ENCODE data around the gene FST.

The FST gene, protein sequence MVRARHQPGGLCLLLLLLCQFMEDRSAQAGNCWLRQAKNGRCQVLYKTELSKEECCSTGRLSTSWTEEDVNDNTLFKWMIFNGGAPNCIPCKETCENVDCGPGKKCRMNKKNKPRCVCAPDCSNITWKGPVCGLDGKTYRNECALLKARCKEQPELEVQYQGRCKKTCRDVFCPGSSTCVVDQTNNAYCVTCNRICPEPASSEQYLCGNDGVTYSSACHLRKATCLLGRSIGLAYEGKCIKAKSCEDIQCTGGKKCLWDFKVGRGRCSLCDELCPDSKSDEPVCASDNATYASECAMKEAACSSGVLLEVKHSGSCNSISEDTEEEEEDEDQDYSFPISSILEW

DNA sequence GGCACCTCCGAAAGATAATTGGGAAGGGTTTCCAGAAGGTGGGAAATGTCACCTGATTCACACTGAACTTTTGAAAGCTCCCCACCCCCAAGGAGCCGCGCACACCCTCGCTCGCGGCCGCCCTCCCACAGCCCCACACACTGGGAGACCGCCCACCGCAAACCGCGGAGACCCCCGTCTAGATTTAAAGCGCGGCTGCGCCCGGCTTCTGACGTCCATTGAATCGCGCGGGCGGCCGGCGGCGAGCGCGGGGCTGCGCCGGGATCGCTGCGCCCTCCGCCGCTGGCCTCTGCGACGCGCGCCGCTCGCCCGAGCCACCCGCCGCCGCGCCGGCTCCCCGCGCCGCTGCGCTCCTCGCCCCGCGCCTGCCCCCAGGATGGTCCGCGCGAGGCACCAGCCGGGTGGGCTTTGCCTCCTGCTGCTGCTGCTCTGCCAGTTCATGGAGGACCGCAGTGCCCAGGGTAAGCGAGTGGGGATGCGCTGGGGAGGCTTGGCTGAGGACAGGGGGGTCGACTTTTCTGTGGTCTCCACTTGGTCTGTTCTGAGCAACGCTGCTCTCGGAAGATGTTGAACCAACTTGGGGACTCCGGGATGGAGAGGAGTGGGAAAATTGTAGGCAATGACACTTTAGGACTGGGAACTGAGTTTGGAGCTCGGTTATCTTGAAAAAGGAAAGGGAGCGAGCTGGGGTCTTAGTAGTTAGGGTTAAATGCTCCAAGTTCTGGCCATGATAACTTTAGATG lies at the start of gene FST:
TSS of gene FST (plus strand) at position 214 of the 743 bp plus-strand sequence. CDS start at position 377, 163 bp downstream.
- DNase-seq (ENCODE audit: low spot score): no peak

DNA sequence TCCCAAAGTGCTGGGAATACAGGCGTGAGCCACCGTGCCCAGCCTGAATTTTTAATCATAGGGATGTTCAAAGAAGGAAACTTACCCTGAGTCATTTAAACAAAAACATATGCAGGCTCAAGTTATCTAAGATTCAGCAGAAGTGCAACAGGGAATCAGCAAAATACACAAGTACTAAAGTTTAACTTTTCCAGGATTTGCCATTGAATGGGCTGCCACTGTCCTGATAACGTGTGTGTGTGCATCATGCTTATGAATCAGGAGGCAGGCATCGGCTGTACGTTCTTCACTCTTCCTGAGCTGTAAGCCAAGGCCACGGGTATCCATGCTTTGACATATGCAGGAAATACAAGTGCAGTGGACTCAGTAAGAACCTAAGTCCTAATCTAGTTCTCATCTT lies 48.8 kb upstream of the FST start:
- no peak for DNase-seq (ENCODE audit: low spot score)

DNA sequence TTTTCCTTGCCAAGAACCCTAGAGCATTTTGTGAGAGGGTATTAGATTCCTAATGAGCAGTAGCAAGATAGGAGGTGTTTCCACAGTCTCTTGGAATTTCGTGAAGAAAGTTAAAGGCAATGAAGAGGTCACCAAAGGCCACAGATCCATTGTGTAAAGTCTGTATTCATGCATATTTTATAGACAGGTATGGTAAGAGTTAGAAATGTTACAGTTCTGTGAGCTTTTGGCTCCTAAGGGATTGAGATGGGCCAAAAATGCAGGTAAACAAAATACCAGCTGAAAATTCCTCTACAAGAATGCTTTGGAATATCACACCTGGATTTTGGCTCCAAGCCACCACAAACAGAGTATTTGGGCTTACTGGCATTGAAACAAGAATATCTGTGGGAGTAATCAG lies 47.4 kb upstream of the FST start:
- DNase-seq (ENCODE audit: low spot score): no peak

DNA sequence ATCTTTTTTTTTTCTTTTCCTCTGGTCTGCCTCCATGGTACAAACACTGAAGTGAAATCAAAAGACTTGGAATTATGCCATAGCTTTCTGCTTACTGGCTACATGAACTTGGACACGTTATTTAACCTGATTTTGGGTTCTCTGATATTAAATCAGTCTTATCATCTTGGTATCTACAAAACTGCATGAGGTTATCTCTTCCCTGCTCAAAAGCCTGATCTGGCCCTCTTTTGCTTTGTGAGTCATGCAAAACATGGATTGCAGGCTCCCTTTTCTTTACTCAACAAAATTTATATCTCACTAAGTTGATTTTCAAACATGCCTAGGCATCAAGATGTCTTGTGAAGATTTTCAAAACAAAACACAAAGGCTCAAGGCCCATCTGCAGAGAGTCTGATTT lies 45.9 kb upstream of the FST start:
- DNase-seq (ENCODE audit: low spot score): no peak

DNA sequence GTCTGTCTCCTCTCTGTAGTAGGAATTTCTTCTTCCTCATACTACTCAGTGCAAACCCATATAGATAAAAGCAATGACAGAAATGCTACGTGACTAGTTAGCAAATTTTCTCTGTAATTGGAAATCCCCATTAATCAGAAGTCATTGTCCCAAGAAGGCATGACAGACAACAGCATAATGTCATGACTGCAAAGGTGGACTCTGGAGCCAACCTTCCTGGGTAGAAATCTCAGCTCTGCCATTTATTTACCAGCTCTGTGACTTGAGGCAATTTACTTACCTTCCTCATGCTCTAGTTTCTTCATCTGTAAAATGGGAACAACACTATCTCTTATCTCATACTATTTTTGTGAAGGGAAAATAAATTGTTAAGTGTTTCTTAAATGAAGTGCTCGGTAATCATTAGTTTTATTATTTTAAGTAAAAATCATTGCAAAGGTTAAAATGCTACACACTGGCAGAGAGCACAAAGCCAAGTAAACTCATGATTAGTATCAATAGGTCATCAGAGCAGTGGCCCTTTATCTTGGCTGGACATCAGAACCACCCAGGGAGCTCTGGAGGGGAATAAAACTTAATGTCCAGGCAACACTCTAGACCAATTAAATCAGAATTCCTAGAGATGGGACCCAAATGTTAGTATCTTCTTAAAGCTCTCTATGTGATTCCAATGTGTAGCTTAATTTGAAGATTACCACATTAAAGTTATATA lies 43.8 kb upstream of the FST start:
- no peak for DNase-seq (ENCODE audit: low spot score)

DNA sequence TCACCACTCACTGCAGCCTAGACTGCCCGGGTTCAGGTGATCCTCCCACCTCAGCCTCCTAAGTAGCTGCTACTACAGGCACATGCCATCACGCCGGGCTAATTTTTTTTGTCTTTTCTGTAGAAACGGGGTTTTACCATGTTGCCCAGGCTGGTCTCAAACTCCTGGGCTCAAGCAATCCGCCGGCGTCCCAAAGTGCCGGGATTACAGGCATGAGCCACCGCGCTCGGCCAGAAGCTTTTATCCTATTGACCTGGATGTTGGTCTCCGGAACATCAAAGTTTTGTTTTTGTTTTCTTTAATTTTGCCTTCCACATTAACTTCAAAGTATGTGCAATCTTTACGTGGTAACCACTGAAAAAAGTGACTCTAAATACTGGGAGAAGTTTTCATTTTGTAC lies 42.4 kb upstream of the FST start:
- no peak for DNase-seq (ENCODE audit: low spot score)

DNA sequence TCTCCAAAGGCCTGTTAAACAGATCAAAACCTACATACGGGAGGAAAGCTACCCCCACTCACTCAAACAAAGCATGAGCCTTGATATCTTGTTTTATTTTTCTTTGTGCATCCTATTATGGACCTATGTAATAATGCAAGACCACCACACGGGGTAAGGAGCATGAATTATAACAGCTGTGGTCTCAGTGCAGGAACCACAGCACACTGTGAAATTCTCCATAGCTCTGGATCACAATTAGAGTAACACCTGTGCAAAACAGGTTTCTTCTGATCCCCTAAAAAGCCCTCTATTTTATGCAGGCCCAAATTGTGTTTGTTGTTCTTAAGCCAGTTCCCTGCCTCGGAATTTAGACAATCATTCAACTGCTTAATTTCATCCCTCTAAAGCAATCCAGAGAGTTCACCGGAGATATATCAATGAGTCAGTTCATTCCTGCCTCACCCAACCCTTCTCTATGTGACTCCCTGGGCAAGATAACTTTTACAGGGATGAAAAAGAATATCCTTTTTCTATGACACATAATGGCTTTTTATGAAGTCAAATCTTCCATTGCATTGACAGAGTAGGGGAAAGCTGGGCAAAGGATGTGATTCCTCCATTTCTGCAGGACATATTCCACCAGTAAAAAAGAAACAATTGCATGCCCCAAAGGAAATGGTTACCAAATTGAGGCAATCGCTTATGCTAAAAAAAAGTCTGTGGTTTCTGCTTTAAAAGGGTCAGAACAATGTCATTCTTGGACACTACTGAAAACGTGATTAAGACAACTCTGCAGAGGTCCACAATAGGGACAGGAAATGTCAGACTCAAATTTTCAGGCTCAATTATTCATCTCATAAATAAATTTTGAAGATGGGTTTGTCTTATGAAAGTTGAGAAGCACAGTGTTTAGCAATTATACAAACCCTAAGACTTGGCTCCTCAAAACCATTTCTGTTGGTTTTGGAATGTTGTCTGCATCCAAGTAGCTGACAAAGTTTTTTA lies 41.6 kb upstream of the FST start:
- no peak for DNase-seq (ENCODE audit: low spot score)

DNA sequence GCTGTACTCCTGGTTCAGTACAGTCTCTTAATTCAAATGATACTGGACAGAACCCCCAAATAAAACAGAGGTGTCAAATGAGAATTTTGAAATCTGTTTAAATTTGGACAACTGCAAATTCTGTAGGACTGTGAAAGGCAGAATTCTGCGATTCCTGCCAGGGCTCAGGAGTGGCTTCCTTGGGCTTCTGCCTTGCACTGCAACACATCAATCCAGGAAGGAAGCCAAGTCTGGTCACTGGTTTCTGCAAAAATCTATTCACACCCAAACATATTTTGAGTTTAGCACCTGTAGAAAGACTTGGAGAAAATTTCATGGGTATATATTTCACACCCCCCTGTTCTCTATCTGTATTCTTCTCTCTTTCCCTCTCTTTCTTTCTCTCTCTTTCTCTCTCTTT lies 37.5 kb upstream of the FST start:
- DNase-seq (ENCODE audit: low spot score): no peak

DNA sequence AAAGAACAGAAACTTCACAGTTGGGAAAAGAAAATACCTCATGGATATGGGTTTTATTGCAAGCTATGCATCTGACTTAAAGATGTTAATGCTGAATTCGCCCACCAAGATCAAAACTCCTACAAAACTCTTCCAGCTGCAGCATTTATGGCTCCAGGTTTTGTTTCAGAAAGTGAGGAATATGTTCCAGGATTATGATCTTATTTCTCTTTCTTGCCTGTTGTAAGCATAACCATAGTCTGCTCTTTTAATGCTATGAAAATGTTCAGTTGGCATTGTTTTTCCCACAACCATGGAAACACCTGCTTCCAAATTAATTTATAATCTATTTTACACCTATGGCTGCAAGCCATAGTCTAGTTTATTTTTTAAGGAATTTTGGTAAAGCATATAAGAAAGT lies 34.9 kb upstream of the FST start:
- DNase-seq (ENCODE audit: low spot score): no peak

DNA sequence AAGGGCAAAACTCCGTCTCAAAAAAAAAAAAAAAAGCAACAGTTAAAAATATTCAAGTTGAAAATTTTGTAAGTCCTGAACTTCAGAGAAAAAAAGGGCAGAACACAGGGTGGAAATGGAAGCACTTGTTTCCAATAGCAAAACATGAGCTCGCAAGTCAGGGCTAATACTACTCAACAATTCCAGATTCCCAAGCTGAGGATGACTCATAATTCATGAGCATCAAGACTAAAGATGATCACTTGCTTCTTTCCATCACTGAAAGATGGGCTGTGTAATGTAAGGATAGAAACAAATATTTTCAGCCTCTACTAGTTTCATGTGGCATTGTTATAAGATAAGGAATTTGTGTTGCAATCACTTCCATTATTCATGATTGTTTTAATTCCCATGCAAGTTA lies 33.5 kb upstream of the FST start:
- no peak for DNase-seq (ENCODE audit: low spot score)

DNA sequence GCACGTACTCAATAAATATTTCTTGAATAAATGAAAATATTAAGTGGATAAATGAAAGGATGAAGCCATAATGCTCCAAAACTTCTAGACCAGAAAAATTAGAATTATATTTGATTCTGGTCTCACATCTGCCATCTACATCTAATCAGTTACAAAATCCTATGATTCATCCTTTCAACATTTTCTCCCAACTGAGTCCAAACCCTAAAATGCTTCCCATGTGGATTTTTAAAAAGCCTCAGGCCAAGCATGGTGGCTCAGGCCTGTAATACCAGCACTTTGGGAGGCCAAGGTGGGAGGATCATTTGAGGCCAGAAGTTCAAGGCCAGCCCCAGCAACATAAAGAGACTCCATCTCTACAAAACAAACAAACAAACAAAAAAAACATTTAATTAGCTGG lies 31.6 kb upstream of the FST start:
- DNase-seq (ENCODE audit: low spot score): no peak

DNA sequence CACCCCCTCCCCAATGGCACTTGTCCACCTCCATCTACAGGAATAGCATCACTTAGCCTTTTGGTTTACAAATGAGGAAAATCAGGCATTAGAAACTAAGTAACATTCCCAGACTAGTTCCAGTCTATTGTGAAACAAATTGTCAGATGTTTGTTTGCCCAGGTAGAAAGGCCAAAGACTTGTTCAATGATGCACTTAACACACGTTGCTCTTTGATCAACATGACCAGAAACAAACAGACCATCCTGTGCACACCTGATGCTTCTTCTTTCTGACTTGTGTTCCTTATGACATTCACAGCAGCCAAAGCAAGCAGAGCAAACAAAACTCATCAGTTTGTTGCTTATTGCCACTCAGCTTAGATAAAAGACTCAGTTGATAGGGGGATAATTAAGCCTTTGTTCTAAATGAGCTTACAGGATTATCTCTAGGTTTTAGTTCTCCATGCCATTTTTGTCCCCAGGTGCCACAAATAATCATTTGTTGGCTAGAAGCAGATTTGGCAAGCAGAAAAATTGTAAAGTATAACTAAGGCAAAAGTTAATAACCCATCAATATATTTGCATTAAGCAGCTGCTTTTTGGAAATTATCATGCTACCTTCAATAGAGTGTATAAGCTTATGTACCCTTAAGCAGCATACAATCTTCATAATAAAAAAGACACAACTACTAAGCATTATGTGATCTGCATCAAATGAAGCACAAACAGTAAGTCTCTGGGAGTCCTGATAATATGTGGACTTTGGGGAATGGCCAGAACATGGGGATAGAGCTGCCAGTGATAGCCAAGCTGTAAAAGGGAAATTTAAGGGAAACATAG lies 26.3 kb upstream of the FST start:
- DNase-seq (ENCODE audit: low spot score): no peak

DNA sequence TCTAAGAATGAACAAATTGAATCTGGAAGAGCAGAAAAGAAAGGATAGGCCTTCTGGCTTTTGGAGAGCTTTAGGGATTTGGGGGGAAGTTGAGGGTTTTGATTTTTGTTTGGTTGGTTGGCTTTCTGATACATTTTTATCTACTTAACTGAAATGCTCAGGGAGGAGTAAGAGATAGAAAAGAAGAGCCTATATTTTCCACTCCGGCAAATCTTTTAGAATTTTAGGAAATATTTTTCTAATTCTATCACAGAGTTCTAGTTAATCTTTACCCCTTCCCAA lies 25.8 kb upstream of the FST start:
- DNase-seq (ENCODE audit: low spot score): no peak

DNA sequence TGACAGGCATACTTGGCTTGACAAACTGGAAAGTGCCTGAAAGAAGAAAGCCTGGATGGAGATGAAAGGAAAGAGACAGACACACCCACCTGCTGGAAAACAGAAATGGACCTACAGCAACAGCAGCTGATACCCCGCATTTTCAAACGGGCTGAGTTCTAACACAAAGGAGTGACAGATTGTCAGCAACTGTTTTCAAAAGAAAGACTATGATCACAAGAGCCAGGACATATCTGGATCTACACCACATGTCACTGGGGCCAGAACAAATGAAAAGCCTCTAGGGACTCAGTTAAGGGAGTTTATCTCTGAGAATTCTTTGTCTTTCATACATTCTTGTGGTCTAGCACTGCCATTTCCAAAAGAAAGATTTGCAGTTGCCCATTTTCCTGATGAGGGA lies 24.1 kb upstream of the FST start:
- DNase-seq (ENCODE audit: low spot score): no peak

DNA sequence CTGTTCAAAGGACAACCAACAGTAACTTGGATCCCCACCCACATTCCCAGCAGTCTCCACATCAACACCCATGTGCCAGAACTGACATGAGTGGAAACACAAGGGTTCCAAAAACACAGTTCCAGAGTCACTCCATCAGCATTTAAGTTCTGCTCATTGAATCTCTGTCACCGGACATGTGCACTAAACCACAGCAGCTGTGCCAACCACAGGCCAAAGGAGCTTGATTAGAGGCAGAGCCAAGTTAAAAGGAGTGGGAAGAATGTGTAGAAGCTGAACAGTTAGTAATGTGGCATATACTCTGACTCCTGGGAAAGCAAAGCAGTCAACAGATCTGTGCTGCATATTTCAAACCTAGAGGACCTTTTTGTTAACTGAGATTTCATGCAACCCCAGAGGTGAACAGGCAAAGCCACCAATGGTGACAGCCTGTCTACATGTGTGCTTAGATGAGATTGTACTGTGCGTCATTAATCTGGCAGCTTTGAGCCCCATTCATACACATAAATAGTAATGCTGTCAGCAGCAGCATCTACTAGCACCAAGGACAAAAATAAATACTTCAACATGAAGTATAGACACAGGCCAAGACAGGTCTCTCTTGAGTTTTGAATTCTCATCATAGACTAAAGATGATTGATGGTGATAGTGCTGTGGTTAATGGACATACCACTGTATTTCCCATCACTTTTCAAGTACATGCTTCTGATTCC lies 16.4 kb upstream of the FST start:
- DNase-seq (ENCODE audit: low spot score): no peak

DNA sequence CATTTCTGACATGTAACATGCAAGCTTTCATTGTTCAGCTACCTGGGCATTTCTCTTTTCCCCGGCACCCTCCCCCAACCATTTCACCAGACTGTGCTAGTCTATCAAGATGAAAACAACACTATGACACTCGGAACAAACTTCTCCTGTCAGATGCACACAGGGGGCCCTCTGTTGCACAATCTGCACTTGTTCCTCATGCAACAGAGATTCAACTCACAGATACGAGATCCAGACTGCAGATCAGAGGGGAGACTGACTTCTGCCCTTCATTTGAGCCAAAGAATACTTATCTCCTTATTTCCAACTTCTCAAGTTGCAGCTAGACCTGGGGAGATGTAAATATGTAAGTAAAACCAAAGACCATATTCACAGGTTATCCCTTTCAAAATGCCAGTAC lies 15.7 kb upstream of the FST start:
- DNase-seq (ENCODE audit: low spot score): no peak

DNA sequence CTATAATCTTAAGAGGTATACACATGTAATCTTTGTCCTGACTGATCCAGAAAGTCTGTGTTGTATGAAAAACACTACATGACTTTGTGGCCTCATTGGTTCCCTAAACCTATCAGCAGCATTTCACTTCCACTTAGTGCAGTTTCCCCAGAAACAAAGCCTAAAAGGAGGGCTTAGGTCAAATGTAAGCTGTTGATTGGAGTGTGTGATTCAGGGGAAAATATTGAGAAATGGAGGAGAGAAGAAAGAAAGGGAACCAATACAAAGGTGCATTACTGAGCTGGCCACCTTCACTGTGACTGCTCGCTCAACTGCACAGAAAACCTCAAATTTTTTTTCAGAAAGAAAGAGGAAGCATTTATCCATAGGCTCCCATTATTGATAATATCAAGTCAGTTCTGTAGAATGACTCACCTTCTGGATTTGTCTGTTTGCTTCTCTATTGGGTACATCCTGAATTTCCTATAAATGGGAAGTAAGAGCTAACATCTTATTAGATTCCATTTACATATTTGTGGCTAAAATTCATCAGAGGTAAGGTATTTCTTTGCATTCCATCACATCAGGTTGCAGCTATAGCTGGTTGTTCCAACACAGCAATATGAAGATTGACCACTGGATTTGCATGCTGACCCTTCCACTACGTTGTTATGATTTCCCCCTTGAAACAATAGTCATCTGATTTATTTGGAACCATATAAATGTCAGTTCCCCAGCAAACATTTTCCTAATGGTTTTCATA lies 10.3 kb upstream of the FST start:
- no peak for DNase-seq (ENCODE audit: low spot score)

DNA sequence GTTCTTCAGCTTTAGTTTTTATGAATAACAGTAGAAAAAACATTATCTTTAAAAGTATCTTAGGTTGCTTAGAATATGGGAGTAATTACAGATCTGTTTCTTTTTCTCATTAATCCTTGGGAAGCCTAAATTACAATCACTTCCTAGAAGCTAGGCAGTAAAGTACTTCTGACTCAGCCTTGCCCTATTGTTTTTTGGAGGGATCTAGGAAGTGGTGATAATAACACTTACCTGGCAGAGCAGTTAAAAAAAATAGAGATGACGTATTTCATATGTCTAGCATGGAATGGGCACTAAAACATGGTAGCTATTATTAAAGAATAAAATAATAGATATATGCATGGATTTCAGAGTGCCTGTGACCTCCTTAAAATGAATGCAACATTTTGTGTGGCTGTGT lies 8.2 kb upstream of the FST start:
- no peak for DNase-seq (ENCODE audit: low spot score)

DNA sequence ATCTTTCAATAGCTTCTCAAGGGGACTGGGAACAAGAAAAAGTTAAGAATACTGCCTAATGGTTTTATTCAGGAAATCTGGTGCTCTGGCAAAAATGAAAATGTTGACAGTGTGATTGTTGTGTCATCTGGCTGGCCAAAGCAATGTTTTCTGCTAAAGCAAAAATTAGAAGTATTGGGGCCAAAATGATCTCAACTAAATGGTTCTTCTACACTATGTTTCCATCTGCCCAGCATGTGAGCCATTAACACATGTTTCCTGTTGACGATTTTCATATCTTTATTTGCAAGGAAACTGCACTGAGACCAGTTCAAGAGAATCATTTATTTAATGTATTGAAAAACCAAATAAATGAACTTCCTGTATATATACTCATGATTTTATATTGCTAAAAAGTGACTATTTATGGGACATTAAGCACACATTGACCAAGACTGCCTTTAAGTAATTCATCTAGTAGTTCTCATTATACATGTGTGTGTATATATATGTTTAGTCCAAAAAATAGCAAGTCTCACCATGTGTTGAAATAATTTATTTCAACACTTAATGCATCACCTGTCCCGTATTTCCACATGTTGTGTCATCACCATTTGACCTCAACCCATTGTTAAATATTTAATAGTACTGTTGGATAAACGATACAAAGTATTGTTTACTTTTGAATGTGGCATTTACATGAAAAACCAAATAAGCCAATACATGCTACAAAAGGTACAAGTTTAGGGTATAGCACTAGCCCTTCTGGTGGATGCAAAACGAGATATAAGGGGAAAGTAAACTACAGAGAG lies 7.5 kb upstream of the FST start:
- no peak for DNase-seq (ENCODE audit: low spot score)
